ENCODE measurements around the gene ASAP2. TPM values are rescaled to one million over a fixed set of nuclear protein-coding genes. Genes with fewer than 3 reads are reported as not detected.

ASAP2 gene
- total and polyA plus RNA-seq, 8 donors: 21.1 to 41.8 (median 35.1) TPM

- no peak for ATAC-seq
- no peak for DNase-seq
- Histone ChIP-seq H3K27me3 (no peaks in the 10 kb centered on the region), H3K4me3 (no peak overlapping the region), H3K27ac (no peak overlapping the region), H3K36me3 (peaks cover 0 to 95% of the 10 kb centered on the region in 2 donors), H3K9me3 (no peaks in the 10 kb centered on the region), H3K4me1 (no peaks in the 10 kb centered on the region)
- intact Hi-C loops (cut with DNase I): no loop called here
- TF ChIP-seq CTCF (IDR thresholded peaks at IDR 0.05): no peak
Measured at GRCh38 chr2:9445089-9445488, 238.5 kb downstream of the ASAP2 start.

GRCh38 chr2:9451231-9451630 lies 244.6 kb downstream of the ASAP2 start:
- H3K36me3 ChIP-seq: peaks cover 0 to 89% of the 10 kb centered on the region in 2 donors
- H3K4me1 ChIP-seq: no peaks in the 10 kb centered on the region
- intact Hi-C loops (cut with DNase I): no loop called here
- no peak for TF ChIP-seq CTCF (IDR thresholded peaks at IDR 0.05)
- H3K4me3 ChIP-seq: no peak overlapping the region
- H3K27me3 ChIP-seq: no peaks in the 10 kb centered on the region
- no peaks in the 10 kb centered on the region for H3K9me3 ChIP-seq
- ATAC-seq (no peak), DNase-seq (no peak)
- H3K27ac ChIP-seq: no peak overlapping the region

Other genes starting within 250 kb of the ASAP2 start
- 10 to 100 TPM; 32.7 to 32.9 TPM for gene MBOAT2, start 203.1 kb upstream of the ASAP2 start, total RNA-seq
- gene MBOAT2, start 203.1 kb upstream of the ASAP2 start, polyA plus RNA-seq (ENCODE audit: insufficient read length in 6 of 6): 10 to 100 TPM; 58.6 to 85.5 (median 67.9) TPM
- gene ITGB1BP1, start 216.7 kb downstream of the ASAP2 start, total RNA-seq: 10 to 100 TPM; 74.0 to 82.4 TPM
- 10 to 100 TPM; 71.5 to 89.2 (median 79.2) TPM for gene ITGB1BP1, start 216.7 kb downstream of the ASAP2 start, polyA plus RNA-seq (ENCODE audit: insufficient read length in 6 of 6)
- 10 to 100 TPM; 25.9 to 30.3 TPM for gene CPSF3, start 216.8 kb downstream of the ASAP2 start, total RNA-seq
- 10 to 100 TPM; 43.5 to 58.7 (median 48.1) TPM for gene CPSF3, start 216.8 kb downstream of the ASAP2 start, polyA plus RNA-seq (ENCODE audit: insufficient read length in 6 of 6)

Data from left lung (tissue), 10 donors.